Endothelial cell of umbilical vein (primary cell): Measurements from ENCODE around the gene GFER.

Experiments
- EZH2 ChIP-seq: IDR thresholded peaks from 2 replicates; pipeline ENCODE4 v1.6.1; 2012; ENCODE audit warnings: borderline replicate concordance, low read depth, mild to moderate bottlenecking, moderate library complexity, low read length, inconsistent platforms; ENCODE audit not compliant: severe bottlenecking
- JUN ChIP-seq: IDR thresholded peaks from 2 replicates; pipeline ENCODE4 v1.6.1; 2011; ENCODE audit warnings: borderline replicate concordance, low read depth; ENCODE audit not compliant: insufficient read length, insufficient read depth
- POLR2A ChIP-seq: IDR thresholded peaks from 2 replicates; pipeline ENCODE4 v1.6.1; 2012; ENCODE audit warnings: low read depth, mild to moderate bottlenecking, control low read depth, low read length
- POLR2AphosphoS5 ChIP-seq: IDR thresholded peaks from 2 replicates; pipeline ENCODE4 v1.6.1; 2012; ENCODE audit warnings: low read depth, mild to moderate bottlenecking, control low read depth, low read length, moderate library complexity; ENCODE audit not compliant: insufficient read depth
- TF ChIP-seq, protein P1 (sequence below), 2 donors: IDR thresholded peaks; 1 replicate in 1 of 2; 2 replicates in 1 of 2; pipeline ENCODE4 v1.5.1; 2011; ENCODE audit warnings: low read length in 2 of 2, mild to moderate bottlenecking in 2 of 2, moderate library complexity in 2 of 2, control low read depth in 1 of 2, inconsistent platforms in 1 of 2, low read depth in 1 of 2; ENCODE audit not compliant: insufficient read depth in 1 of 2; ENCODE audit errors: extremely low read depth in 1 of 2
- TF ChIP-seq, protein P2 (sequence below): IDR thresholded peaks from 2 replicates; pipeline ENCODE4 v1.6.1; 2011; ENCODE audit not compliant: insufficient read depth, insufficient read length

DNA sequence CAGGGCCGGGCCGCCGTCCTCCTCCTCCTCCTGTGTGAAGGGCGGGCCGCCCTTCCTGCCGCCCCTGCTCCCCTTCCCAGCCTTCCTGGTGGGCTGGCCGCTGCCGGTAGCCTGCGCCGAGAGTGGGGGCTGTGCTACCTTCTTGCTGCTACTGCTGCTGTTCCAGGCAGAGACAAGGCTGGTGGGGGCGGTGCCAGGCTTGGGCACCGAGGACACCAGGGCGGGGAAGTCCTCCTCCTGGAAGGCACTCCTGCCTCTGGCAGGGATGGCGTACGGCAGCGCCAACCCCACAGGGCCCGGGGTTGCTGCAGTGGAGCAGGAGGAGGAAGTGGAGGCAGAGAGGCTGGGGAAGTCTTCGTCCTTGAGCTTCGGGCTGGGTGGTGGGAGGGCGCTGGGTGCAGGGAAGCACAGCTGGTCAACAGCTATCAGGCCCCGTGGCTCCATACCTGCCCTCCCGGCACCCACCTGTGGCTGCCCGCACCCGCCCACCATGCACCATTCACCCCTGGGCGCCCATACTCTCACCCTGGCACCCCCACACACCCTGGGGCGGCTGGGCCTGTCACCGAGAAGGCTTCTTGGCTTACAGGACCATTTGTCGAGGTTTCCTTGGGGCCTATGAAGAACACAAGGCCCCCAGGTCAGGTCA lies 16.0 kb downstream of the GFER start:
- TF ChIP-seq, protein P1, sequence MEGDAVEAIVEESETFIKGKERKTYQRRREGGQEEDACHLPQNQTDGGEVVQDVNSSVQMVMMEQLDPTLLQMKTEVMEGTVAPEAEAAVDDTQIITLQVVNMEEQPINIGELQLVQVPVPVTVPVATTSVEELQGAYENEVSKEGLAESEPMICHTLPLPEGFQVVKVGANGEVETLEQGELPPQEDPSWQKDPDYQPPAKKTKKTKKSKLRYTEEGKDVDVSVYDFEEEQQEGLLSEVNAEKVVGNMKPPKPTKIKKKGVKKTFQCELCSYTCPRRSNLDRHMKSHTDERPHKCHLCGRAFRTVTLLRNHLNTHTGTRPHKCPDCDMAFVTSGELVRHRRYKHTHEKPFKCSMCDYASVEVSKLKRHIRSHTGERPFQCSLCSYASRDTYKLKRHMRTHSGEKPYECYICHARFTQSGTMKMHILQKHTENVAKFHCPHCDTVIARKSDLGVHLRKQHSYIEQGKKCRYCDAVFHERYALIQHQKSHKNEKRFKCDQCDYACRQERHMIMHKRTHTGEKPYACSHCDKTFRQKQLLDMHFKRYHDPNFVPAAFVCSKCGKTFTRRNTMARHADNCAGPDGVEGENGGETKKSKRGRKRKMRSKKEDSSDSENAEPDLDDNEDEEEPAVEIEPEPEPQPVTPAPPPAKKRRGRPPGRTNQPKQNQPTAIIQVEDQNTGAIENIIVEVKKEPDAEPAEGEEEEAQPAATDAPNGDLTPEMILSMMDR (IDR thresholded peaks at IDR 0.05; ENCODE audit: extremely low read depth in 1 of 2, insufficient read depth in 1 of 2, low read depth in 1 of 2, low read length in 2 of 2): no peak
- TF ChIP-seq POLR2A (no peak), POLR2AphosphoS5 (no peak), EZH2 (no peak), JUN (no peak)
- TF ChIP-seq, protein P2, sequence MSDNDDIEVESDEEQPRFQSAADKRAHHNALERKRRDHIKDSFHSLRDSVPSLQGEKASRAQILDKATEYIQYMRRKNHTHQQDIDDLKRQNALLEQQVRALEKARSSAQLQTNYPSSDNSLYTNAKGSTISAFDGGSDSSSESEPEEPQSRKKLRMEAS: no peak
